ENCODE measurements around the gene SBSN.

Gene SBSN

DNA sequence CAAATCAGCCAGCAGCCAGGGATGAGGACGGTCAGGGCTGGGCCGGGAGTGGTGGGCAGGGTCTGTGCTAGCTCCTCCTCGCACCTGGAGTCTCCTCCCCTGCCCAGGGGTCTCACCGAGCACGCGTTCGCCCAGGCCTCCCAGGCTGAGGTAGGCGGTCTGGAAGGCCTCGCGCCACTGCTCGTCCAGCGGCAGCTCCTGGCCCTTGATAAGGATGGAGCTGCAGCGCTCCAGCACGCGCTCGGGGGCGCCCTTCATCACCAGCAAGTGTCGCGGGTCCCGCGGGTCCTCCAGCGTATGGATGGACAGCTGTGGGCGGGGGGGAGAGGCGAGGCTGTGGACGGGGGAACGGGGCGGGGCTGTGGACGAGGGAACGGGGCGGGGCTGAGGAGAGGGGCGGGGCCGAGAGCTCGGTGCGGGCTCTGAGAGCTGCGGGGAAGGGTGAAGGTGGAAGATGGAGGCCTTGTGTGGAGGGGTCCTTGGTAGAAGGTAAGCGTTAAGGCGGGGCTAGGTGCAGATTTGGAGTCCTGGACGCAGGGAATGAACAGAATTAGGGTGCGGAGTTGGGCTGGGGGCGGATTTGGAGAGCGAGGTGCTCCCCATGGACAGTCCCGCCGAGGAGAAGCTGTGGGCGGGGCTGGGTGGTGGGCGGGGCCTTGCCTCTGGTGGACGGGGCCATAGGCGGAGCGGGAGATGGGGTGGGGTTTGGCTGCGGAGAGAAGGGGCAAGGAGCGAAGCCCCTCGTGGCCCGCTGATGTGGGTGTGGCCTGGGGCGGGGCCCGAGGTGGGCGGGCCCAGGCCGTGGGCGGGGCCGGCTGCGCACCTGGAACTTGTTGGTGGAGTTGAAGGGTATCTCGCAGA, 29.7 kb upstream of the SBSN start:
- no peak overlapping the region for H3K27ac ChIP-seq (ENCODE audit: low read length)
- H2AFZ ChIP-seq (ENCODE audit: low read depth, low read length) = no peak overlapping the region
- no peak overlapping the region for H3K4me2 ChIP-seq (ENCODE audit: insufficient read depth, low read length)
- DNase-seq (no peak), ATAC-seq (ENCODE audit: insufficient read depth, low read depth) (no peak)
- no peaks in the 10 kb centered on the region for H3K9me3 ChIP-seq (ENCODE audit: insufficient read depth, low read length, severe bottlenecking)
- H3K27me3 ChIP-seq (ENCODE audit: insufficient read depth, low read length, poor library complexity) = no peaks in the 10 kb centered on the region
- H3K36me3 ChIP-seq (ENCODE audit: insufficient read depth, low read length) = no peaks in the 10 kb centered on the region
- TF ChIP-seq EZH2 (IDR thresholded peaks at IDR 0.05; ENCODE audit: borderline replicate concordance, low read depth, low read length, severe bottlenecking) = no peak
- TF ChIP-seq, protein P1, sequence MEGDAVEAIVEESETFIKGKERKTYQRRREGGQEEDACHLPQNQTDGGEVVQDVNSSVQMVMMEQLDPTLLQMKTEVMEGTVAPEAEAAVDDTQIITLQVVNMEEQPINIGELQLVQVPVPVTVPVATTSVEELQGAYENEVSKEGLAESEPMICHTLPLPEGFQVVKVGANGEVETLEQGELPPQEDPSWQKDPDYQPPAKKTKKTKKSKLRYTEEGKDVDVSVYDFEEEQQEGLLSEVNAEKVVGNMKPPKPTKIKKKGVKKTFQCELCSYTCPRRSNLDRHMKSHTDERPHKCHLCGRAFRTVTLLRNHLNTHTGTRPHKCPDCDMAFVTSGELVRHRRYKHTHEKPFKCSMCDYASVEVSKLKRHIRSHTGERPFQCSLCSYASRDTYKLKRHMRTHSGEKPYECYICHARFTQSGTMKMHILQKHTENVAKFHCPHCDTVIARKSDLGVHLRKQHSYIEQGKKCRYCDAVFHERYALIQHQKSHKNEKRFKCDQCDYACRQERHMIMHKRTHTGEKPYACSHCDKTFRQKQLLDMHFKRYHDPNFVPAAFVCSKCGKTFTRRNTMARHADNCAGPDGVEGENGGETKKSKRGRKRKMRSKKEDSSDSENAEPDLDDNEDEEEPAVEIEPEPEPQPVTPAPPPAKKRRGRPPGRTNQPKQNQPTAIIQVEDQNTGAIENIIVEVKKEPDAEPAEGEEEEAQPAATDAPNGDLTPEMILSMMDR (IDR thresholded peaks at IDR 0.05; ENCODE audit: borderline replicate concordance, extremely low read depth, low read length, poor library complexity, severe bottlenecking) = no peak
- no peak overlapping the region for H3K9ac ChIP-seq (ENCODE audit: low read depth, low read length)
- 0 out of 2 replicates have a peak, but pooled peaks cover 5% of the 10 kb centered on the region for H4K20me1 ChIP-seq (ENCODE audit: insufficient read depth, low read length)
- H3K79me2 ChIP-seq (ENCODE audit: insufficient read depth, low read length) = no peaks in the 10 kb centered on the region
- no peaks in the 10 kb centered on the region for H3K4me1 ChIP-seq (ENCODE audit: insufficient read depth, low read length)
- no peak overlapping the region for H3K4me3 ChIP-seq (ENCODE audit: low read depth in 1 of 2, low read length in 2 of 2)

DNA sequence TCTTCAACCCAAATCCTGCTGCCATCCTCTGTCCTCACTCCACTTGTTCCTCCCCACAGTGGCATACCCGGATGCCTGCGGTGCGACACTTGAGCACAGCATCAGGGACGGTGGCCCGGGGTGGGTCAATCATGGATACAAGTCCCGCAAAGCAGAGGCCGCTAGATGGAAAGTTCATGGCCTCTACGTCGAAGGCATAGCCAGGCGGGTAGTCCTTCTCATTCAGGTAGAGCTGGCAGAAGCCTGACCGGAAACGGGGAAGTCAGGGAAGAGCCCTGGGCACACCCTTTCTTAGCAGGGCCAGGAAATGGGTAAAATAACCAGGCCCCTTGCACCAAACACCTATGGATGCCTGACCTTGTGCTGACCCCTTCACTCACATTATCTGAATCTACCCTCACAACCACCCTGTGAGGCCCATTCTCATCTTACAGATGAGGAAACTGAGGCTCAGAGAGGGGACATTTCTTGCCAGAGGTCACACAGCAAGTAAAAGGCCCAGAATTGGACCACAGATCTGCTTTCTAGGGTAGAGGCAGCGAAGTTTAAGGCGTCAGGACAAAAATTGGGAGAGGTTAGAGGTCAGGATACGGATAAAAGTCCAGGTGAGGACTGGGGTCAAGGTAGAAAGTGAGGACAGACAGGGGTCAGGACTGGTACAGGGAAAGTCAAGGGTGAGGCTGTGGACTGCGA, 28.9 kb upstream of the SBSN start:
- TF ChIP-seq, protein P1 (IDR thresholded peaks at IDR 0.05; ENCODE audit: borderline replicate concordance, extremely low read depth, low read length, poor library complexity, severe bottlenecking) = no peak
- no peak for TF ChIP-seq EZH2 (IDR thresholded peaks at IDR 0.05; ENCODE audit: borderline replicate concordance, low read depth, low read length, severe bottlenecking)
- no peak for ATAC-seq (ENCODE audit: insufficient read depth, low read depth)
- Histone ChIP-seq H4K20me1 (ENCODE audit: insufficient read depth, low read length) (0 out of 2 replicates have a peak, but pooled peaks cover 5% of the 10 kb centered on the region), H3K27me3 (ENCODE audit: insufficient read depth, low read length, poor library complexity) (no peaks in the 10 kb centered on the region), H3K27ac (ENCODE audit: low read length) (no peak overlapping the region), H3K9me3 (ENCODE audit: insufficient read depth, low read length, severe bottlenecking) (no peaks in the 10 kb centered on the region), H2AFZ (ENCODE audit: low read depth, low read length) (no peak overlapping the region), H3K36me3 (ENCODE audit: insufficient read depth, low read length) (no peaks in the 10 kb centered on the region), H3K79me2 (ENCODE audit: insufficient read depth, low read length) (no peaks in the 10 kb centered on the region), H3K9ac (ENCODE audit: low read depth, low read length) (no peak overlapping the region), H3K4me2 (ENCODE audit: insufficient read depth, low read length) (no peak overlapping the region), H3K4me3 (ENCODE audit: low read depth in 1 of 2, low read length in 2 of 2) (no peak overlapping the region), H3K4me1 (ENCODE audit: insufficient read depth, low read length) (no peaks in the 10 kb centered on the region)
- no peak for DNase-seq

DNA sequence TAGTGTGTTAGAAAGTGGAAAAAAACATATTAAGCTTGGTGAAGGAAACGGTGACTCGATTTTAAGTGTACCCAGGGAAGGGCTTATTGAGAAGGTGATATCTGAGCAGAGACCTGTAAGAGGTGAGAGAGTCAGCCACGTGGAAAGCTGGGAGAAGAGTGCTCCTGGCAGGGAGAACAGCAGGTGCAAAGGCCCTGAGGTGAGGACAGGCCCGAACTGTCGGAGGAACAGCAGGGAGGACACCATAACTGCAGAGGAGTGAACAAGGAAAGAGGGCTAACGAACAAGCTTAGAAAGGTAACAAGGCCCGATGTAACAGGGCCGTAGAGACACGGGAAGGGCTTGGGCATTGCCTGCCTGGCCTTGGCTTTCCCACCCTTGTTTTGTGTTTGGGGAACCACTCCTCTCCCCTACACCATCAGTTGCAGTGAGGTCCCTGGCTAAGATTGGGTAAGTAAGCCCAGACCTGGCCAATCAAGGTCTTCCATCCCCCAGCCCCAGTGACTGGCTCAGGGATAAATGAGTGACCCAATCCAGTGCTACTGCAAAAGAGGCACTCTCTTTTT, 28.0 kb upstream of the SBSN start:
- H2AFZ ChIP-seq (ENCODE audit: low read depth, low read length) = no peak overlapping the region
- no peak overlapping the region for H3K9ac ChIP-seq (ENCODE audit: low read depth, low read length)
- no peaks in the 10 kb centered on the region for H3K4me1 ChIP-seq (ENCODE audit: insufficient read depth, low read length)
- DNase-seq = no peak
- H3K79me2 ChIP-seq (ENCODE audit: insufficient read depth, low read length) = no peaks in the 10 kb centered on the region
- no peaks in the 10 kb centered on the region for H3K9me3 ChIP-seq (ENCODE audit: insufficient read depth, low read length, severe bottlenecking)
- TF ChIP-seq EZH2 (IDR thresholded peaks at IDR 0.05; ENCODE audit: borderline replicate concordance, low read depth, low read length, severe bottlenecking) = no peak
- TF ChIP-seq, protein P1 (IDR thresholded peaks at IDR 0.05; ENCODE audit: borderline replicate concordance, extremely low read depth, low read length, poor library complexity, severe bottlenecking) = no peak
- no peaks in the 10 kb centered on the region for H3K27me3 ChIP-seq (ENCODE audit: insufficient read depth, low read length, poor library complexity)
- H4K20me1 ChIP-seq (ENCODE audit: insufficient read depth, low read length) = 0 out of 2 replicates have a peak, but pooled peaks cover 5% of the 10 kb centered on the region
- ATAC-seq (ENCODE audit: insufficient read depth, low read depth) = no peak
- no peak overlapping the region for H3K4me2 ChIP-seq (ENCODE audit: insufficient read depth, low read length)
- no peak overlapping the region for H3K27ac ChIP-seq (ENCODE audit: low read length)
- no peak overlapping the region for H3K4me3 ChIP-seq (ENCODE audit: low read depth in 1 of 2, low read length in 2 of 2)
- H3K36me3 ChIP-seq (ENCODE audit: insufficient read depth, low read length) = no peaks in the 10 kb centered on the region
